Mesenchymal stem cell (in vitro differentiated cells and primary cell): ENCODE data around the gene HCFC2.

ENCODE experiments used
- DNase-seq: peaks from one replicate; pipeline ENCODE4 v3.0.0-alpha.2; 2013
- H2AFZ ChIP-seq: one replicate; pipeline ENCODE4 v1.6.1; 2013; ENCODE audit warnings: low read depth, mild to moderate bottlenecking, control low read depth, inconsistent platforms, low read length, moderate library complexity
- H2AK5ac ChIP-seq: 2 replicates; pipeline ENCODE4 v1.6.1; 2013; ENCODE audit warnings: low read length, moderate library complexity, mild to moderate bottlenecking, inconsistent platforms; ENCODE audit not compliant: severe bottlenecking
- H2BK120ac ChIP-seq: one replicate; pipeline ENCODE4 v1.6.1; 2013; ENCODE audit warnings: low read depth, mild to moderate bottlenecking, inconsistent platforms, low read length, moderate library complexity
- H2BK12ac ChIP-seq, 2 experiments: one replicate each; pipeline ENCODE4 v1.6.1; 2013; ENCODE audit warnings: inconsistent platforms in 2 of 2, low read length in 2 of 2, mild to moderate bottlenecking in 2 of 2, moderate library complexity in 2 of 2, control low read depth in 1 of 2
- H2BK15ac ChIP-seq: one replicate; pipeline ENCODE4 v1.6.1; 2013; ENCODE audit warnings: mild to moderate bottlenecking, low read depth, inconsistent platforms; ENCODE audit not compliant: poor library complexity, severe bottlenecking
- H2BK5ac ChIP-seq: 2 replicates; pipeline ENCODE4 v1.6.1; 2013; ENCODE audit warnings: low read depth, mild to moderate bottlenecking, low read length, control low read depth, inconsistent platforms; ENCODE audit not compliant: poor library complexity, severe bottlenecking
- H3K14ac ChIP-seq, 2 experiments: one replicate each; pipeline ENCODE4 v1.6.1; 2013; ENCODE audit warnings: inconsistent platforms in 2 of 2, low read length in 2 of 2, control low read depth in 1 of 2, mild to moderate bottlenecking in 1 of 2, moderate library complexity in 1 of 2
- H3K18ac ChIP-seq, 2 experiments: one replicate each; pipeline ENCODE4 v1.6.1; 2013; ENCODE audit warnings: inconsistent platforms in 2 of 2, low read length in 2 of 2, control low read depth in 1 of 2, low read depth in 1 of 2, mild to moderate bottlenecking in 1 of 2
- H3K23ac ChIP-seq, 2 experiments: one replicate each; pipeline ENCODE4 v1.6.1; 2013; ENCODE audit warnings: inconsistent platforms in 2 of 2, low read length in 2 of 2, mild to moderate bottlenecking in 2 of 2, moderate library complexity in 2 of 2, control low read depth in 1 of 2
- H3K27ac ChIP-seq: 2 replicates; pipeline ENCODE4 v1.5.1; 2013; ENCODE audit warnings: mild to moderate bottlenecking, moderate library complexity, low read length, control low read depth, inconsistent platforms; ENCODE audit not compliant: poor library complexity, severe bottlenecking
- H3K27me3 ChIP-seq, 2 experiments: 2 replicates each; pipeline versions ENCODE4 v1.6.1 to v1.7.0; 2013; ENCODE audit warnings: low read length in 2 of 2, mild to moderate bottlenecking in 2 of 2, moderate library complexity in 2 of 2, control low read depth in 1 of 2, inconsistent platforms in 1 of 2; ENCODE audit not compliant: control insufficient read depth in 1 of 2, insufficient read depth in 1 of 2
- H3K36me3 ChIP-seq, 2 experiments: 2 replicates each; pipeline versions ENCODE4 v1.6.1 to v1.7.0; 2013; ENCODE audit warnings: low read length in 2 of 2, control low read depth in 1 of 2, inconsistent platforms in 1 of 2, low read depth in 1 of 2, mild to moderate bottlenecking in 1 of 2; ENCODE audit not compliant: insufficient read depth in 2 of 2, control insufficient read depth in 1 of 2
- H3K4ac ChIP-seq, 2 experiments: one replicate each; pipeline ENCODE4 v1.6.1; 2013; ENCODE audit warnings: inconsistent platforms in 2 of 2, low read length in 2 of 2, mild to moderate bottlenecking in 2 of 2, moderate library complexity in 2 of 2, control low read depth in 1 of 2, low read depth in 1 of 2
- H3K4me1 ChIP-seq: 2 replicates; pipeline ENCODE4 v1.6.1; 2013; ENCODE audit warnings: low read depth, low read length, control low read depth; ENCODE audit not compliant: control insufficient read depth, insufficient read depth
- H3K4me2 ChIP-seq: 2 replicates; pipeline ENCODE4 v1.6.1; 2013; ENCODE audit warnings: low read length, mild to moderate bottlenecking, inconsistent platforms; ENCODE audit not compliant: poor library complexity, severe bottlenecking
- H3K4me3 ChIP-seq, 2 experiments: 2 replicates each; pipeline versions ENCODE4 v1.5.1 to v1.7.0; 2013; ENCODE audit warnings: low read length in 2 of 2, mild to moderate bottlenecking in 2 of 2, control low read depth in 1 of 2, low read depth in 1 of 2; ENCODE audit not compliant: insufficient read depth in 1 of 2
- H3K79me1 ChIP-seq: replicated peaks from 2 replicates; pipeline ENCODE4 v1.6.1; 2013; ENCODE audit warnings: mild to moderate bottlenecking, control low read depth, low read length, inconsistent platforms; ENCODE audit not compliant: poor library complexity, severe bottlenecking
- H3K9ac ChIP-seq: 2 replicates; pipeline ENCODE4 v1.7.0; 2013; ENCODE audit warnings: mild to moderate bottlenecking, low read length, moderate library complexity
- H3K9me3 ChIP-seq: 2 replicates; pipeline ENCODE4 v1.7.0; 2013; ENCODE audit warnings: mild to moderate bottlenecking, low read length; ENCODE audit not compliant: control insufficient read depth
- H4K8ac ChIP-seq: one replicate; pipeline ENCODE4 v1.6.1; 2013; ENCODE audit warnings: inconsistent platforms, mild to moderate bottlenecking, low read length, moderate library complexity
- H4K91ac ChIP-seq: one replicate; pipeline ENCODE4 v1.6.1; 2013; ENCODE audit warnings: mild to moderate bottlenecking, low read length, inconsistent platforms
- WGBS: methylation state at CpG from one replicate; pipeline ENCODE4 v1.1.7; 2013; ENCODE audit warnings: mixed read lengths; 5-methylcytosine and 5-hydroxymethylcytosine counted together

HCFC2 gene

GRCh38 chr12:104049903-104050356 lies 14.4 kb upstream of the HCFC2 start, which contains the start of gene GLT8D2:
Gene GLT8D2, minus strand, starts transcription at chr12:104050187. Its CDS starts 30,539 bp downstream, at chr12:104019648.
- H3K4me3 ChIP-seq, result peak within 1 kb of the TSS; percentile 58 to 87
- peak within 1 kb of the TSS; percentile 74 for H2BK5ac ChIP-seq
- H3K27me3 ChIP-seq, result peaks cover 0 to 6% of the 10 kb centered on the region in 2 experiments
- under 1% methylated on average over 24 of the region's 24 CpGs for WGBS
- H4K8ac ChIP-seq, result peak within 1 kb of the TSS; percentile 76
- peak within 1 kb of the TSS; percentile 24 to 63 for H2BK12ac ChIP-seq
- DNase-seq, result peak; percentile 86
- H3K18ac ChIP-seq, result peak within 1 kb of the TSS; percentile 88 to 96
- H2BK120ac ChIP-seq, result no peak within 1 kb of the TSS
- no peak within 1 kb of the TSS for H2AK5ac ChIP-seq
- peaks cover 13% of the 10 kb centered on the region for H3K79me1 ChIP-seq
- peak within 1 kb of the TSS; percentile 46 for H4K91ac ChIP-seq
- H3K36me3 ChIP-seq, result no peaks in the 10 kb centered on the region
- H3K23ac ChIP-seq, result peak within 1 kb of the TSS in 1 of 2 experiments; percentile 85
- no peak within 1 kb of the TSS for H3K14ac ChIP-seq
- H3K4me1 ChIP-seq, result peaks cover 4% of the 10 kb centered on the region
- H2BK15ac ChIP-seq, result peak within 1 kb of the TSS; percentile 23
- peak within 1 kb of the TSS in 1 of 2 experiments; percentile 58 for H3K4ac ChIP-seq
- no peaks in the 10 kb centered on the region for H3K9me3 ChIP-seq
- H2AFZ ChIP-seq, result no peak within 1 kb of the TSS
- H3K27ac ChIP-seq, result peak within 1 kb of the TSS; percentile 96
- H3K4me2 ChIP-seq, result peak within 1 kb of the TSS; percentile 93
- H3K9ac ChIP-seq, result peak within 1 kb of the TSS; percentile 91

- H2BK12ac ChIP-seq, result no peak overlapping the region
- no peak overlapping the region for H3K23ac ChIP-seq
- H3K27me3 ChIP-seq, result peaks cover 0 to 8% of the 10 kb centered on the region in 2 experiments
- peak overlapping the region; percentile 93 for H3K4me2 ChIP-seq
- no peak overlapping the region for H2BK5ac ChIP-seq
- H2AFZ ChIP-seq, result no peak overlapping the region
- no peaks in the 10 kb centered on the region for H3K9me3 ChIP-seq
- H3K14ac ChIP-seq, result no peak overlapping the region
- no peak overlapping the region for H2BK120ac ChIP-seq
- no peaks in the 10 kb centered on the region for H3K4me1 ChIP-seq
- H3K9ac ChIP-seq, result peak overlapping the region; percentile 91
- peak overlapping the region; percentile 5 to 48 for H3K18ac ChIP-seq
- H4K8ac ChIP-seq, result no peak overlapping the region
- DNase-seq, result no peak
- no peaks in the 10 kb centered on the region for H3K36me3 ChIP-seq
- no peak overlapping the region for H2BK15ac ChIP-seq
- H2AK5ac ChIP-seq, result no peak overlapping the region
- peaks cover 13% of the 10 kb centered on the region for H3K79me1 ChIP-seq
- H3K4me3 ChIP-seq, result peak overlapping the region in 1 of 2 experiments; percentile 87
- H3K4ac ChIP-seq, result peak overlapping the region in 1 of 2 experiments; percentile 58
- H3K27ac ChIP-seq, result peak overlapping the region; percentile 96
- whole genome bisulfite sequencing, result 68% methylated on average over 3 of the region's 3 CpGs
- no peak overlapping the region for H4K91ac ChIP-seq
These were observed 13.9 kb upstream of the HCFC2 start for GRCh38 chr12:104050436-104050835.

GRCh38 chr12:104054681-104055346 lies 9.5 kb upstream of the HCFC2 start:
- Histone ChIP-seq H4K91ac (peak overlapping the region; percentile 45), H3K79me1 (no peaks in the 10 kb centered on the region), H3K14ac (no peak overlapping the region), H2BK5ac (no peak overlapping the region), H3K18ac (no peak overlapping the region), H2BK12ac (no peak overlapping the region), H2AFZ (no peak overlapping the region), H3K23ac (no peak overlapping the region), H3K4me2 (no peak overlapping the region), H3K27me3 (peaks cover 0 to 10% of the 10 kb centered on the region in 2 experiments), H3K4ac (no peak overlapping the region), H3K9me3 (no peaks in the 10 kb centered on the region), H2BK120ac (no peak overlapping the region), H3K9ac (no peak overlapping the region), H3K27ac (no peak overlapping the region), H4K8ac (no peak overlapping the region), H2BK15ac (no peak overlapping the region), H2AK5ac (no peak overlapping the region), H3K36me3 (no peaks in the 10 kb centered on the region), H3K4me3 (no peak overlapping the region), H3K4me1 (no peaks in the 10 kb centered on the region)
- DNase-seq, result no peak
- 66% methylated on average over 4 of the region's 4 CpGs for WGBS

- H3K36me3 ChIP-seq, result no peaks in the 10 kb centered on the region
- no peak overlapping the region for H4K91ac ChIP-seq
- H2AFZ ChIP-seq, result no peak overlapping the region
- H3K79me1 ChIP-seq, result no peaks in the 10 kb centered on the region
- DNase-seq, result no peak
- H2AK5ac ChIP-seq, result no peak overlapping the region
- H3K23ac ChIP-seq, result no peak overlapping the region
- H2BK5ac ChIP-seq, result no peak overlapping the region
- H2BK12ac ChIP-seq, result no peak overlapping the region
- H2BK15ac ChIP-seq, result no peak overlapping the region
- no peak overlapping the region for H3K14ac ChIP-seq
- no peaks in the 10 kb centered on the region for H3K9me3 ChIP-seq
- H3K4ac ChIP-seq, result no peak overlapping the region
- H3K4me3 ChIP-seq, result peak overlapping the region in 1 of 2 experiments; percentile 6
- no peak overlapping the region for H3K27ac ChIP-seq
- H2BK120ac ChIP-seq, result no peak overlapping the region
- no peak overlapping the region for H3K4me2 ChIP-seq
- 72% methylated on average over 5 of the region's 5 CpGs for WGBS
- peaks cover 0 to 20% of the 10 kb centered on the region in 2 experiments for H3K27me3 ChIP-seq
- H4K8ac ChIP-seq, result no peak overlapping the region
- no peaks in the 10 kb centered on the region for H3K4me1 ChIP-seq
- H3K18ac ChIP-seq, result no peak overlapping the region
- H3K9ac ChIP-seq, result peak overlapping the region; percentile 11
These were observed 8.5 kb upstream of the HCFC2 start for GRCh38 chr12:104055686-104056388.
